GM15510 (cell line): ENCODE measurements around the gene PNO1.

ENCODE experiments used
- POLR2A ChIP-seq: IDR thresholded peaks from 3 replicates; pipeline ENCODE4 v1.6.1; 2011; ENCODE audit warnings: borderline replicate concordance; ENCODE audit not compliant: insufficient read length; ENCODE audit errors: extremely low read depth

Gene PNO1

DNA sequence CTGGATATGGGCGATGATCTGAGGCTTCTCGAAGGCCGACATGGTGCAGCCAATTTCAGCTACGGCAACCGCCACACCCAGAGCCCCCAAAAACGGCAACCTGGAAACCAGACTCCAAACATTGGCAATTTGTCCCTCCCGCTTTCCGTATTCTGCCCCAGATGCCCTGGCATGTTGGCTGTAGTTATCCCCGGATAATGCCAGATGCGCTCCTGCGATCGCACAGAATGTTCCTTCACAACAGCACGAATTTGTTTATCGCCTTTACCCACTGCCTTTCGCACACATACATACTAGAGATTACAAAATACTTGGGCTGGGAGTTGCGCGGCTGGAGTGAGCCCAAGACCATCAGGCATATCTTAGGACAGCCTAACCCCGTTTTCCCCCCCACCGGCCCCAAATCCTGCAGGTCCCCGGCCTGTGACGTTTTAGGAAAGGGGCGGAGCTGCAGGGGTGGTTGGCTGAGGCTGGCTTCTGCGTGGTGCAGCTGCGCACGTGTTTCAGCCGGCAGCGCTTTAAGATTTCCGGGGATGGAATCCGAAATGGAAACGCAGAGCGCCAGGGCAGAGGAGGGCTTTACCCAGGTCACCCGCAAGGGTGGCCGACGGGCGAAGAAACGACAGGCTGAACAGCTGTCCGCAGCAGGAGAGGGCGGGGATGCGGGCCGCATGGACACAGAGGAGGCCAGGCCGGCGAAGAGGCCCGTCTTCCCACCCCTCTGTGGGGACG is at the start of gene PNO1:
PNO1 (plus strand) TSS at position 487 of the 732 bp plus-strand sequence; CDS start at position 534, 47 bp downstream.
- TF ChIP-seq POLR2A = peak; percentile 50

DNA sequence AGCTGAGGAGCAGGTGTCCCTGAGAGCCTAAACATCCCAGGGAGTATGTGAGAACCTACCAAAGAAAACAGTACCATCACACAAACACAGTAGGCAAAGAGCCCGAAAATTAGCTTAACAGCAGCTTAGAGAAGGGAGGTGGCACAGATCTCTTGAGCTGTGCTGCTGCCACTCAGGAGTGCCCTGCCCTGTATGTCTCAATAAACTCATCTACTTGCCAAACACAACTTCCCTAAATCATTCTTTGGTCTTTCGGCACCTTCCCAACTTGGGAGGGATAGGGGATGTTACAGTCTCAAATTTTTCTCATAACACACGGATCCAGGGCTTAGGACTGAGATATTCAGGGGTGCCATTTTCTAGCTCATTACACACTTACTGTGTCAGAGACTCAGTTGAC is 49.6 kb upstream of the PNO1 start:
- TF ChIP-seq POLR2A = no peak

DNA sequence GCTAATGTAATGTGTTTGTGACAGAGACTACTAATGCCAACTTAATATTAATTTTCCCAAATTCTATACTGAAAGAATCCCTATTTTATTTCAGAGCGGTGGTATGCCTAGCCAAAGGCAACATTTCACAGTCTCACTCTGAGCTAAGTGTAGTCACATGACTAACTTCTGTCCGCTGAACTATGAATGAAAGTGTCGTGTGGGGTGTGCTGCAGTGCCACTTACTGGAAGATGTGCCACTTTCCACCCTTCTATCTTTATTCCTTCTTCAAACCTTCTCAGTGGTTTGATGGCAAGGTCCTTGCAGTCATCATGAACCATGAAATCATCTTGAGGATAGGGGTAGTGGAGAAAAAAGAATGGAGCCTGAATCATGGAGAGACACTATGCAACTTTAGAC is 47.6 kb upstream of the PNO1 start:
- TF ChIP-seq POLR2A = no peak

DNA sequence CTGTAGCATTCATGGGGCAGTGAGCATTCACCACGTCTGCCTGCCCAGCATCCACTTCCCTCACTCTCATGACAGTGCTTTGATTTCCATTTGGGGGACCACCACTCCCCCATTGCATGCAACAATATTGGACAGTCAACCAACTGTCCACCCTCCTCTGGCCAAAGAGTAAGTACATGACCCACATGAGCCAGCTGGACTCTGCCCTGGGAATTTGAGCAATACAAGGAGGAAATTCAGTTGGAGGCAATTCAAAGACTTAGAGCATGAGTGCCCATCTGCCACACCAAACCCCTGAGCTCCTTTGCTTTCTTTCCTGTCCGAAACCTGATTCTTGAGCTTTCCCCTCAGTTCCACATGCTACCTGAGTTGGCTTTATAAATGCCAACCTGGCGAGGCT is 41.7 kb upstream of the PNO1 start:
- TF ChIP-seq POLR2A = no peak

DNA sequence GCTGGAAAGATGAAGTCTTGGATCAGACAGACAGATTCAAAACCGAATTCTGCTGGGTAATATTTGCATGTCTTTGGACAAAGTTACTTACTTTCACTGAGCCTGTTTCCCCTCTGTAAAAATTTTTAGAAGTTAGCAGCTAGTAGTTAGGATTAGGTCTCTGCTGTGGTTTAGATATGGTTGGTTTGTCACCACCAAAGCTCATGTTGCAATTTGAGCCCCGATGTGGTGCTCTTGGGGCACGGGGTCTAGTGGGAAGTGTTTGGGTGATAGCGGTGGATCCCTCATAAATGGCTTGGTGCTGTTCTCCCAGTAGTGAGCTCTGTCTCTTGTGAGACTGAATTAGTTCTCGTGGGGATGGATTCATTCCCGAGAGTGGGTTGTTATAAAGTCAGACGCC is 38.9 kb upstream of the PNO1 start:
- no peak for TF ChIP-seq POLR2A

DNA sequence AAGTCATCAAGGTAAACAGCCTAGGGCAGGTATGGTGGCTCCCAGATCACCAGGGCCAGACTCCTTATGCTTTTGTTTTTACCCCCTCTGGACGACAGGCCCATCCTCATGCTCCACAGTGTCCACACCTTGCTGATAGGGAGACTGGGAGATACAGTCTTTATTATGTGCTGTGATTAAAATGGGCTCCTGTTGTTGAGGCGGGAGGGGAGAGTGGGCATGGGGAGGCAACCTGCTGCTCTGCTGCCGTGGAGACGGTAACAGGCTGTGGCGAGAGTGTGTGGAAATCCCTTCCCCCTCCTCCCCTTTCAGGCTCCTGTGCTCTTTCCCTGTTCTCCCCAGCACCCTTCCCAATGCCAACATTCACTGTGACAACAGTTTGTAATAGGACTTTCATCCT is 38.2 kb upstream of the PNO1 start:
- TF ChIP-seq POLR2A = no peak

DNA sequence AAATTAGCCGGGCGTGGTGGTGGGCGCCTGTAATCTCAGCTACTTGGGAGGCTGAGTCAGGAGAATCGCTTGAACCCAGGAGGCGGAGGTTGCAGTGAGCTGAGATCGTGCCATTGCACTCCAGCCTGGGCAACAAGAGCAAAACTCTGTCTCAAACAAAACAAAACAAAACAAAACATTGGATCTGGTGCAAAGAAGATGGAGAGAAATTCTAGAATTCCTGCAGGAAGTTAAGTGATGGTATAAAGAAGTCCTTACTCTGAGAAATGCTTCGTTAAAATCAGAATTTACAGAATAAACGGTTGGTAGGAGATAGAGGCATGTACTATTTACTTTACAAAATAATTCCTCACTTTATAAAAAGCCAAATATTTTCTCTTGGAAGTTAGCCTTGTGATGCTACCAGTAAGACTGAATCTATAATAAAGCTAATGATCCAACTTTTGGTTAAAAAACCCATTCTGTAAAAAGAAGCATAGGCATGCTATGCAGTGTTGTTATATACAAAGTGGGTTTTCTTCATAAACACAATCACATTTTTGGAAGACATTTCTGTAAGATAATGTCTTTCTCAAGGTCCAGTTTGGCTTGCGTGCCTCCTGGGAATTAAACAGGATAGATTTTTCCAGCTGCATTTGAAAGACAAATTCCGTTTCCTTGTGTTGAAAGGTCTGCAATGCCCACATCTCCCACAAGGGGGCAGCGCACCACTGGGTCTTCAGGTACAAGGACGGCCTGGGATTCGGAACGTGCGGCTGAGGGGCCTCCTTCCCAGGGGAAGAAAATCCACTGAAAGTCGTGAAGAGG is 35.6 kb upstream of the PNO1 start:
- TF ChIP-seq POLR2A = no peak

DNA sequence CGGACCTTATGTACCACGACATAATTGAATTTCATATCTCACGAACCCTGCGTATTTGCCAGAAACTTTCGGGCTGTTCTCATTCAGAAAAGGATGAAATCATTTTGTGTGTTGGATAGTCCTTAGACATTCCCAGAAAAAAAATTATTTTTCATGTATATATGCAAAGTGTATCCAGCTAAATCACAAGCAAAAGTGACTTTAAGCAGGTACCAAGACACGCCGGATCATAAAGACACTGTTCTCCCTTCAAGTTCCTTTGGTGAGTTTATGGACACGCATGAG is 35.1 kb upstream of the PNO1 start:
- no peak for TF ChIP-seq POLR2A

DNA sequence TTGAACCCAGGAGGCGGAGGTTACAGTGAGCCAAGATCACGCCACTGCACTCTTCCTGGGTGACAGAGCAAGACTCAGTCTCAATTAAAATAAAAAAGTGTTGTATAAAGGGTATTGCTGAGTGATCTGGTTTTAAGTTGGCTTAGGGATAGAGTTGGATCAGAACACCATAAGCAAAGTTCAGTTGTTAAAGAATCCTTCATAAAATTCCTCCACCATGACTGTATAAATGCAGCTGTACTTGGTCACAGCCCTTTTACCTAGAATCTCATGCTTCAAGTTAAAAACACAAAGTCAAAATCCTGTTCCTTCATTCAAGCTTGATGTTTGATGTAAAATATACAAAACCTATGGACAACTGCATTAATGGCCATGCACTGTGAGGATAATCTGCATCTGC is 33.4 kb upstream of the PNO1 start:
- TF ChIP-seq POLR2A = no peak

DNA sequence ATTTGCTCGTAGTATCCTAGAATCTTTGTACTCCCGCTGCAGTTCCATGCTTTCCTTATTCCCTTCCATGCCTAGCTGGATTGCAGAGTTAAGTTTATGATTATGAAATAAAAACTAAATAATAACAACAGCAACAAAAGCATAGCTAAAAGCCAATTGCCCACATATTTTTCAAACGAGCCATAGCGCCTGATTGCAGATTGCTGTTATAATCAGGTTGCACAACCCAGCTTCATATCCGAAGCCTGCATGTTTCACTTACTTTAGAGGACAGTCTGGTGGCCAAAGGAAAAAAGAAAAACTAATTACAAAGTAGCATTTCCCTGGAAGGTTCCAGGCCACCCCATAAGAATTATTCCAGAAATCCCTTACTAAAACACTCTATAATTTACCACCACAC is 31.9 kb upstream of the PNO1 start:
- TF ChIP-seq POLR2A = no peak

DNA sequence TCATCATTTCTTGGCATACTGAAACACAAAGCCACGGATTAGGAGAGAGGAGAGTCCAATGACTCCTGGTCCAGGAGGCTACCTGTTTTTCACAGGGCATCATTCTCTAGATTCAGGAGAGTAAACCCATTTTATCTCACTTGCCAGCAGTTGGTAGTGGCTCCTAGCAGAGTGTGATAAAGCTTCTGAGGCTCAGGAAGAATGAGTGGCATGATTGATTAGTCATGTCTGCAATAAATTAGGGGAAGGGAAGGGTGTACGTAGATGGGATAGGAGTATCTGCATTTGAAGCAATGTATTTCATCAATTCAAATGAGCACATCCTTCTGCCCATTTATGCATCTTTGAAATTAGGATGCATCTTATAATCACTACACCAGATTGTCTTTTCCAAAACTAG is 31.1 kb upstream of the PNO1 start:
- TF ChIP-seq POLR2A = no peak

DNA sequence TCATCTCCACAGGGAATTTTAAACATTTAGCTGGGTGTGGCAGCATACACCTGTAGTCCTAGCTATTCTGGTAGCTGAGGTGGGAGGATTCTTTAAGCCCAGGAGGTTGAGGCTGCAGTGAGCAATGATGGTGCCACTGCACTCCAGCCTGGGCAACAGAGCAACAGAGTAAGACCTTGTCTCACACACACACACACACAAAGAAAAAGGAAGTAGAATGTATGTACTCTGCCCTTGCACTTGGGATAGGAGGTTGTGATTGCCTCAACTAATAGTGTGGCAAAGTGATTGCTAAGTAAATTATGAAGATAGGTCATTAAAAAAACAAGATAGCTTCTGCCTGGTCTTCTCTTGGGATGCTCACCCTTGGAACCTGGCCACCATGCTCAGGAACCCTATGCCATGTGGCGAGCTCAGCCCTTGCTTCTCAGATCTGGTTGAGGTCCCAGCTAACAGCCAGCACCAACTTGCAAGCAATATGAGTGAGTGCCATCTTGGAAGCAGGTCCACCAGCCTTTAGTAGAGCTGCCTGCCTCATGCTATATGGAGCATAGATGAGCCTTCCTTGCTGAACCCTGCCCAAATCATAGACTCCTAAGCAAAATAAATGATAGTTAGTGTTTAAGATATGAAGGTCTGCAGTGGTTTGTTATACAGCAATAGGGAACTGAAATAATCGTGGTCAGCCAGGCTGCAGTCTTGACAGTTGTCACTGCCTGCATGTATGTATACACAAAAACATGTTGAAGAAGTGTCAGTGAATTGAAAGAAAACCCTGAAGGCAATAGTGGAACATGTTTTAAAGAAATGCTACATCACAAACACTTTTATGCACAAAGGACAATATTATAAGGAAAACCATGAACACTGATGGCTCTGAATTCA is 30.1 kb upstream of the PNO1 start:
- no peak for TF ChIP-seq POLR2A

DNA sequence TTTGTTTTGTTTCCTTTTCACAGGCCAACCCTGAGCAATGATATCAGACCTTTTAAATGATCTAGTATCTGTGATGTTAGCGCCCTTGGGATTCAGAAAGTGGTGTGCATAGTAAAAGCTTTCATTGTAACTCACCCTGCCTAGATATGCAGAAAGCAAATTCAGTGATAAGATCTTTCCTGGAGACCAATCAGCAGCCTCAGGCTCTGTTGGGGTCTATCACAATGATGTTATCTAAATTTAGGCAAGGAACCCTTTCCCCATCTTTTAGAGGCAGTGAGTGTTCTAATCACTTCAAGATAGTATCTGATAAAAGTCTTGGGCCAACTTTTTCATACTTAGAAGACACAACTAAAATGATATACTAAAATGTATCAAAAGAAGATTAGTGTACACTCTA is 23.6 kb upstream of the PNO1 start:
- TF ChIP-seq POLR2A = no peak

DNA sequence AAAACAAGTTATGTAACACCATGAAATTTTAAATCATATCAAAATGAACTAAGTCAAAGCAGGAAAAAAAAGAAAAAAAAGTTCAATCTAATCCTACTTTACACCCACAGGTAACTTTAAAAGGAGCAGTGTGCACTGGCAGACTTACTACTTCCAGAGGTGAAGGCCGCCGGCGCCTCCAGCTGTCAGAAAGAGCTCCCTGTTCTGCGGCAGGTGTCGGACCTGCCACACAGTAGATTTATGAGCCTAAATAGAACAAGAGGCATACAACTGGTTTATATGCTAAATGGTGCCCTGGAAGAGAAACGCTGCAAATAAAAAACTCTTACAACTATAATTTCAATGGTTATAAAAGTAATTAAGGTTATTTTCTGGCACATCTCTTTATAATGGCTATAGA is 23.1 kb upstream of the PNO1 start:
- no peak for TF ChIP-seq POLR2A
